Astrocyte (in vitro differentiated cells and primary cell): ENCODE results near the gene ASNS. TPM values are rescaled to one million over a fixed set of nuclear protein-coding genes. Genes with fewer than 3 reads are reported as not detected.

Experiments used
- DNase-seq: peaks from one replicate; pipeline ENCODE4 v3.0.0-alpha.2; 2010; ENCODE audit warnings: low read depth
- FAIRE-seq: peaks from 2 replicates; lab custom pipeline; 2011; peaks lifted over from hg19 to GRCh38; lab: Jason Lieb, UNC
- H2AFZ ChIP-seq: 2 replicates; pipeline ENCODE4 v1.6.0; 2012; ENCODE audit warnings: low read depth, low read length, inconsistent platforms
- H3K27ac ChIP-seq: 2 replicates; pipeline ENCODE4 v1.5.1; 2011; ENCODE audit warnings: low read depth, low read length, inconsistent platforms
- H3K27me3 ChIP-seq: 2 replicates; pipeline ENCODE4 v1.6.0; 2011; ENCODE audit warnings: low read length, inconsistent platforms; ENCODE audit not compliant: insufficient read depth
- H3K36me3 ChIP-seq: 2 replicates; pipeline ENCODE4 v1.5.1; 2011; ENCODE audit warnings: low read length, inconsistent platforms; ENCODE audit not compliant: insufficient read depth
- H3K4me1 ChIP-seq: 2 replicates; pipeline ENCODE4 v1.5.1; 2011; ENCODE audit warnings: low read length, inconsistent platforms; ENCODE audit not compliant: insufficient read depth
- H3K4me2 ChIP-seq: 2 replicates; pipeline ENCODE4 v1.6.0; 2012; ENCODE audit warnings: low read length, inconsistent platforms
- H3K4me3 ChIP-seq: 2 replicates; pipeline ENCODE4 v1.5.1; 2011; ENCODE audit warnings: low read depth, mild to moderate bottlenecking, low read length, inconsistent platforms; ENCODE audit not compliant: insufficient read depth
- H3K79me2 ChIP-seq: 2 replicates; pipeline ENCODE4 v1.6.0; 2012; ENCODE audit warnings: mild to moderate bottlenecking, low read length, inconsistent platforms; ENCODE audit not compliant: insufficient read depth
- H3K9ac ChIP-seq: 2 replicates; pipeline ENCODE4 v1.6.0; 2012; ENCODE audit warnings: mild to moderate bottlenecking, low read length, inconsistent platforms
- H3K9me3 ChIP-seq: 2 replicates; pipeline ENCODE4 v1.5.1; 2012; ENCODE audit warnings: low read depth, mild to moderate bottlenecking, low read length, inconsistent platforms; ENCODE audit not compliant: insufficient read depth
- H4K20me1 ChIP-seq: 2 replicates; pipeline ENCODE4 v1.6.0; 2012; ENCODE audit warnings: low read length, inconsistent platforms; ENCODE audit not compliant: insufficient read depth
- H3K27ac Mint-ChIP-seq: one replicate; pipeline ENCODE4 v1.8.0; 2021; ENCODE audit warnings: mild to moderate bottlenecking, mixed read lengths; ENCODE audit not compliant: unreplicated experiment
- H3K27me3 Mint-ChIP-seq: one replicate; pipeline ENCODE4 v1.8.0; 2021; ENCODE audit warnings: low read depth, mixed read lengths; ENCODE audit not compliant: unreplicated experiment
- H3K36me3 Mint-ChIP-seq: one replicate; pipeline ENCODE4 v1.8.0; 2021; ENCODE audit warnings: low read depth, mixed read lengths; ENCODE audit not compliant: unreplicated experiment
- H3K4me1 Mint-ChIP-seq: one replicate; pipeline ENCODE4 v1.8.0; 2021; ENCODE audit warnings: low read depth, mixed read lengths; ENCODE audit not compliant: unreplicated experiment
- H3K4me3 Mint-ChIP-seq: one replicate; pipeline ENCODE4 v1.8.0; 2021; ENCODE audit warnings: mild to moderate bottlenecking, moderate library complexity, mixed read lengths; ENCODE audit not compliant: unreplicated experiment
- H3K9me3 Mint-ChIP-seq: one replicate; pipeline ENCODE4 v1.8.0; 2021; ENCODE audit warnings: mild to moderate bottlenecking, mixed read lengths; ENCODE audit not compliant: unreplicated experiment
- CTCF ChIP-seq: IDR thresholded peaks from 2 replicates; pipeline ENCODE4 v1.5.1; 2011; ENCODE audit warnings: low read depth, mild to moderate bottlenecking, inconsistent platforms, low read length, moderate library complexity; ENCODE audit not compliant: insufficient read depth
- EZH2 ChIP-seq: IDR thresholded peaks from 2 replicates; pipeline ENCODE4 v1.6.1; 2012; ENCODE audit warnings: mild to moderate bottlenecking, low read length, inconsistent platforms; ENCODE audit not compliant: insufficient read depth
- total RNA-seq: library from RNA; stranded (reverse); gene quantifications from 2 replicates; pipeline ENCODE4 v1.2.1, GENCODE V29; 2021

The ASNS gene
- total RNA-seq, 1 donor from 2014 or later, result 149 TPM

- Mint-ChIP-seq H3K27me3 (no peaks in the 10 kb centered on the region), H3K4me3 (no peak overlapping the region), H3K36me3 (no peaks in the 10 kb centered on the region), H3K9me3 (no peaks in the 10 kb centered on the region), H3K4me1 (no peaks in the 10 kb centered on the region), H3K27ac (no peak overlapping the region)
- Histone ChIP-seq H3K9me3 (no peaks in the 10 kb centered on the region), H4K20me1 (no peaks in the 10 kb centered on the region), H3K79me2 (no peaks in the 10 kb centered on the region), H3K27ac (no peak overlapping the region), H3K36me3 (no peaks in the 10 kb centered on the region), H2AFZ (no peak overlapping the region), H3K4me1 (no peaks in the 10 kb centered on the region), H3K27me3 (no peaks in the 10 kb centered on the region), H3K4me2 (no peak overlapping the region), H3K9ac (no peak overlapping the region), H3K4me3 (no peak overlapping the region)
- DNase-seq (no peak), FAIRE-seq (no peak)
- no peak for TF ChIP-seq CTCF
- no peak for TF ChIP-seq EZH2
Observed at GRCh38 chr7:97818066-97818663, 54.0 kb downstream of the ASNS start.

Other genes with a start within 250 kb of the ASNS start
- gene TAC1, start 140.3 kb downstream of the ASNS start, total RNA-seq, result 0.34 TPM in 1 of 2 replicates, not detected in the other
- not detected in 2 replicates for gene OCM2, start 117.8 kb upstream of the ASNS start, total RNA-seq
- gene LMTK2, start 234.5 kb upstream of the ASNS start, total RNA-seq, result 14.5 and 15.2 TPM in 2 replicates